Panc1 (cell line): Measurements from ENCODE around the gene EFNB1. TPM values are rescaled to one million over a fixed set of nuclear protein-coding genes. Genes with fewer than 3 reads are reported as not detected.

Experiments used
- ATAC-seq: fragments of 200-7000 bp; cut with Tn5 transposase; 2 replicates; pipeline ENCODE4 v1.9.1; 2020; ENCODE audit warnings: mild to moderate bottlenecking, moderate library complexity
- BruUV-seq: library from RNA; stranded (reverse); fragments of 400-500 nt; replicated peaks from 2 replicates; lab custom pipeline; 2021; lab: Mats Ljungman, UMichigan
- CTCF ChIA-PET: fragments of 300-600 bp; sonication (Branson Sonifier 250); formaldehyde crosslinking; loops from one replicate; lab custom pipeline; 2022; ENCODE audit warnings: antibody characterized with exemption; lab: Charles Lee
- POLR2A ChIA-PET: fragments of 300-600 bp; sonication (Branson Sonifier 250); formaldehyde crosslinking; loops from one replicate; lab custom pipeline; 2022; ENCODE audit warnings: antibody characterized with exemption; lab: Charles Lee
- DNase-seq: peaks from one replicate; pipeline ENCODE4 v3.0.0-alpha.2; 2010; ENCODE audit warnings: low read depth, low spot score
- H3K27ac ChIP-seq: 2 replicates; pipeline ENCODE4 v1.5.1; 2011; ENCODE audit warnings: mild to moderate bottlenecking, low read length, inconsistent platforms
- H3K27me3 ChIP-seq: fragments of 200-500 bp; sonication (Bioruptor generic); 2 replicates; pipeline ENCODE4 v1.6.0; 2014; ENCODE audit warnings: low read length, inconsistent platforms; ENCODE audit not compliant: control insufficient read depth, insufficient read depth
- H3K36me3 ChIP-seq: fragments of 200-500 bp; sonication (Bioruptor generic); 2 replicates; pipeline ENCODE4 v1.5.1; 2014; ENCODE audit warnings: inconsistent platforms, mild to moderate bottlenecking, low read length, moderate library complexity; ENCODE audit not compliant: control insufficient read depth, insufficient read depth
- H3K4me1 ChIP-seq: 2 replicates; pipeline ENCODE4 v1.5.1; 2011; ENCODE audit warnings: inconsistent platforms, mild to moderate bottlenecking, low read length, moderate library complexity; ENCODE audit not compliant: control insufficient read depth, insufficient read depth
- H3K4me3 ChIP-seq, 2 experiments: 2 replicates each; pipeline ENCODE4 v1.5.1; 2011 to 2012; ENCODE audit warnings: low read depth in 2 of 2, low read length in 2 of 2, mild to moderate bottlenecking in 2 of 2, inconsistent platforms in 1 of 2, moderate library complexity in 1 of 2
- H3K9me3 ChIP-seq: fragments of 200-500 bp; sonication (Bioruptor generic); 2 replicates; pipeline ENCODE4 v1.5.1; 2014; ENCODE audit warnings: low read depth, mild to moderate bottlenecking, inconsistent platforms, low read length, moderate library complexity; ENCODE audit not compliant: control insufficient read depth, insufficient read depth
- CTCF ChIP-seq: fragments of 450-650 bp; IDR thresholded peaks from 2 replicates; pipeline ENCODE4 v1.5.1; 2017; ENCODE audit warnings: mild to moderate bottlenecking
- POLR2AphosphoS5 ChIP-seq: IDR thresholded peaks from 2 replicates; pipeline ENCODE4 v1.6.1; 2012; ENCODE audit warnings: mild to moderate bottlenecking, low read depth, low read length, moderate library complexity
- SIN3A ChIP-seq: IDR thresholded peaks from 2 replicates; pipeline ENCODE4 v1.6.1; 2012; ENCODE audit warnings: low read depth, mild to moderate bottlenecking, low read length, moderate library complexity, borderline replicate concordance; ENCODE audit not compliant: insufficient read depth
- TCF7L2 ChIP-seq: IDR thresholded peaks from 2 replicates; pipeline ENCODE4 v1.6.1; 2011; ENCODE audit warnings: mild to moderate bottlenecking, low read depth, low read length, inconsistent platforms
- in situ Hi-C: cut with HindIII; loops from 2 replicates; pipeline ENCODE4 v1.10.0; 2016; ENCODE audit warnings: low sequenced_read_pairs, low pct_unique_long_range_greater_than_20kb
- intact Hi-C: fragments of 100-400 bp; cut with micrococcal nuclease; formaldehyde crosslinking; loops from one replicate; pipeline ENCODE4 v1.10.0; 2022; ENCODE audit not compliant: unreplicated experiment
- total RNA-seq: library from RNA; stranded (reverse); gene quantifications from one replicate; pipeline ENCODE4 v1.2.1, GENCODE V29; 2021; ENCODE audit not compliant: unreplicated experiment
- TF ChIP-seq, protein P1 (sequence below), 2 experiments: IDR thresholded peaks; 2 replicates each; pipeline ENCODE4 v1.6.1; 2011 to 2012; ENCODE audit warnings: low read depth in 2 of 2, control low read depth in 1 of 2, low read length in 1 of 2, mild to moderate bottlenecking in 1 of 2, moderate library complexity in 1 of 2; ENCODE audit not compliant: insufficient read depth in 1 of 2

Gene EFNB1
- total RNA-seq, 1 experiment from 2014 or later: 12.9 TPM

GRCh38 chrX:68822641-68823410 is 6.0 kb upstream of the EFNB1 start:
- Histone ChIP-seq H3K4me1 (no peaks in the 10 kb centered on the region), H3K36me3 (no peaks in the 10 kb centered on the region), H3K9me3 (no peaks in the 10 kb centered on the region), H3K27ac (no peak overlapping the region), H3K27me3 (no peaks in the 10 kb centered on the region), H3K4me3 (no peak overlapping the region)
- DNase-seq (no peak), ATAC-seq (peak; percentile 90)
- intact Hi-C loops (loop anchor here (10.0 kb wide), 2 partner anchors 312 to 1272 kb away; no protein-coding TSS in a partner anchor), in situ Hi-C loops (no loop called here)
- POLR2A ChIA-PET: no interaction called here
- no TSS peak for BruUV-seq
- CTCF ChIA-PET: interaction anchor here (0.7 to 1.8 kb wide), 3 partner anchors 400 to 460 kb away, joined by 3 to 5 read pairs (median 4); no protein-coding TSS in a partner anchor
- TF ChIP-seq CTCF: peak; percentile 83
- no peak for TF ChIP-seq TCF7L2

GRCh38 chrX:68823413-68824151 is 5.2 kb upstream of the EFNB1 start:
- intact Hi-C loops: loop anchor here (10.0 kb wide), 2 partner anchors 311 to 1271 kb away; no protein-coding TSS in a partner anchor
- ATAC-seq (no peak), DNase-seq (no peak)
- TF ChIP-seq CTCF (peak; percentile 16; the same call in 1 of the 2 replicates), TCF7L2 (no peak)
- CTCF ChIA-PET: interaction anchor here (0.6 to 1.8 kb wide), 2 partner anchors 154 to 459 kb away, joined by 3 to 5 read pairs; no protein-coding TSS in a partner anchor
- in situ Hi-C loops: no loop called here
- Histone ChIP-seq H3K27ac (no peak overlapping the region), H3K4me1 (no peaks in the 10 kb centered on the region; the same call in 1 of the 2 replicates), H3K4me3 (no peak overlapping the region), H3K9me3 (no peaks in the 10 kb centered on the region), H3K27me3 (no peaks in the 10 kb centered on the region), H3K36me3 (no peaks in the 10 kb centered on the region)
- BruUV-seq: no TSS peak
- POLR2A ChIA-PET: no interaction called here

DNA sequence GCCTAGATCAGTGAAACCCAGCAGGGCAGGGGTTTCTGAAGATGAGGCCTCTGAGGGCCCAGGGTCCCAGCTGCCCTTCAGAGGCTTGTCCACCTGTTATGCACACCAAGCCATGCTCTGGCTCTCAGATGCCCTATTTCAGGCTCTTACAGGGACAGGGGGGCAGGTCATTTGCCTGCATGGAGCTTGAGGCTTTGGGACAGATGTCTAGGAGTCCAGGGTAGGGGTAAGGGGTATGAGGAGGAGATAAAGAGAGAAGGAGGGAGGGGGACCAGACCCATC is 4.7 kb upstream of the EFNB1 start:
- Histone ChIP-seq H3K9me3 (no peaks in the 10 kb centered on the region), H3K36me3 (no peaks in the 10 kb centered on the region), H3K4me1 (no peaks in the 10 kb centered on the region; the same call in 1 of the 2 replicates), H3K27me3 (no peaks in the 10 kb centered on the region), H3K4me3 (no peak overlapping the region), H3K27ac (no peak overlapping the region)
- ATAC-seq (no peak), DNase-seq (no peak)
- POLR2A ChIA-PET: no interaction called here
- in situ Hi-C loops: no loop called here
- no TSS peak for BruUV-seq
- intact Hi-C loops: loop anchor here (10.0 kb wide), 2 partner anchors 311 to 1271 kb away; no protein-coding TSS in a partner anchor
- CTCF ChIA-PET: interaction anchor here (0.6 kb wide), 1 partner anchor 154 kb away, joined by 3 read pairs; no protein-coding TSS in a partner anchor
- no peak for TF ChIP-seq TCF7L2
- TF ChIP-seq, protein P1, sequence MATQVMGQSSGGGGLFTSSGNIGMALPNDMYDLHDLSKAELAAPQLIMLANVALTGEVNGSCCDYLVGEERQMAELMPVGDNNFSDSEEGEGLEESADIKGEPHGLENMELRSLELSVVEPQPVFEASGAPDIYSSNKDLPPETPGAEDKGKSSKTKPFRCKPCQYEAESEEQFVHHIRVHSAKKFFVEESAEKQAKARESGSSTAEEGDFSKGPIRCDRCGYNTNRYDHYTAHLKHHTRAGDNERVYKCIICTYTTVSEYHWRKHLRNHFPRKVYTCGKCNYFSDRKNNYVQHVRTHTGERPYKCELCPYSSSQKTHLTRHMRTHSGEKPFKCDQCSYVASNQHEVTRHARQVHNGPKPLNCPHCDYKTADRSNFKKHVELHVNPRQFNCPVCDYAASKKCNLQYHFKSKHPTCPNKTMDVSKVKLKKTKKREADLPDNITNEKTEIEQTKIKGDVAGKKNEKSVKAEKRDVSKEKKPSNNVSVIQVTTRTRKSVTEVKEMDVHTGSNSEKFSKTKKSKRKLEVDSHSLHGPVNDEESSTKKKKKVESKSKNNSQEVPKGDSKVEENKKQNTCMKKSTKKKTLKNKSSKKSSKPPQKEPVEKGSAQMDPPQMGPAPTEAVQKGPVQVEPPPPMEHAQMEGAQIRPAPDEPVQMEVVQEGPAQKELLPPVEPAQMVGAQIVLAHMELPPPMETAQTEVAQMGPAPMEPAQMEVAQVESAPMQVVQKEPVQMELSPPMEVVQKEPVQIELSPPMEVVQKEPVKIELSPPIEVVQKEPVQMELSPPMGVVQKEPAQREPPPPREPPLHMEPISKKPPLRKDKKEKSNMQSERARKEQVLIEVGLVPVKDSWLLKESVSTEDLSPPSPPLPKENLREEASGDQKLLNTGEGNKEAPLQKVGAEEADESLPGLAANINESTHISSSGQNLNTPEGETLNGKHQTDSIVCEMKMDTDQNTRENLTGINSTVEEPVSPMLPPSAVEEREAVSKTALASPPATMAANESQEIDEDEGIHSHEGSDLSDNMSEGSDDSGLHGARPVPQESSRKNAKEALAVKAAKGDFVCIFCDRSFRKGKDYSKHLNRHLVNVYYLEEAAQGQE (IDR thresholded peaks at IDR 0.05; ENCODE audit: insufficient read depth in 1 of 2, low read depth in 2 of 2, low read length in 1 of 2): no peak
- TF ChIP-seq CTCF: no peak
- no peak for TF ChIP-seq POLR2AphosphoS5
- TF ChIP-seq SIN3A: no peak
